Activated naive CD4-positive, alpha-beta T cell (primary cell): ENCODE results near the gene CSF2.

Source experiments
- DNase-seq, 4 experiments: peaks; one replicate each; lab custom pipeline; 2025; lab: John Stamatoyannopoulos, UW

CSF2 gene

GRCh38 chr5:132073231-132074013 lies at the start of gene CSF2:
Gene CSF2 (plus strand): TSS chr5:132073789. CDS start chr5:132073824, 35 bp downstream.
- no peak for DNase-seq

- DNase-seq, result no peak
Observed at GRCh38 chr5:132024117-132024435, 49.5 kb upstream of the CSF2 start.

- no peak for DNase-seq
Observed at GRCh38 chr5:132024789-132025402, 48.7 kb upstream of the CSF2 start.

GRCh38 chr5:132025403-132025971 lies 48.1 kb upstream of the CSF2 start:
- DNase-seq, result no peak

- DNase-seq, result no peak
Observed at GRCh38 chr5:132026516-132027008, 47.0 kb upstream of the CSF2 start.

GRCh38 chr5:132027027-132027426 lies 46.6 kb upstream of the CSF2 start:
- no peak for DNase-seq

- DNase-seq, result no peak
Observed at GRCh38 chr5:132029609-132030330, 43.8 kb upstream of the CSF2 start.

GRCh38 chr5:132030610-132031009 lies 43.0 kb upstream of the CSF2 start:
- no peak for DNase-seq

GRCh38 chr5:132032196-132032595 lies 41.4 kb upstream of the CSF2 start:
- DNase-seq, result no peak

GRCh38 chr5:132033122-132033521 lies 40.5 kb upstream of the CSF2 start:
- no peak for DNase-seq

- DNase-seq, result no peak
Observed at GRCh38 chr5:132037353-132037752, 36.2 kb upstream of the CSF2 start.

- DNase-seq, result no peak
Observed at GRCh38 chr5:132044207-132044606, 29.4 kb upstream of the CSF2 start.

GRCh38 chr5:132046880-132047299 lies 26.7 kb upstream of the CSF2 start:
- DNase-seq, result no peak

- no peak for DNase-seq
Observed at GRCh38 chr5:132049093-132049492, 24.5 kb upstream of the CSF2 start.

GRCh38 chr5:132049559-132049958 lies 24.0 kb upstream of the CSF2 start:
- DNase-seq, result no peak

GRCh38 chr5:132050136-132050535 lies 23.5 kb upstream of the CSF2 start:
- DNase-seq, result no peak

GRCh38 chr5:132050661-132051552 lies 22.7 kb upstream of the CSF2 start:
- DNase-seq, result no peak

GRCh38 chr5:132052520-132052919 lies 21.1 kb upstream of the CSF2 start:
- no peak for DNase-seq

GRCh38 chr5:132053483-132053882 lies 20.1 kb upstream of the CSF2 start:
- no peak for DNase-seq

- no peak for DNase-seq
Observed at GRCh38 chr5:132054031-132054696, 19.4 kb upstream of the CSF2 start.
